ENCODE data around the gene DAP. TPM values are rescaled to one million over a fixed set of nuclear protein-coding genes. Genes with fewer than 3 reads are reported as not detected.

The DAP gene
- total RNA-seq, 1 experiment from 2014 or later: 106 TPM

GRCh38 chr5:10671041-10672008, 89.7 kb downstream of the DAP start:
- DNase-seq: no peak

DNA sequence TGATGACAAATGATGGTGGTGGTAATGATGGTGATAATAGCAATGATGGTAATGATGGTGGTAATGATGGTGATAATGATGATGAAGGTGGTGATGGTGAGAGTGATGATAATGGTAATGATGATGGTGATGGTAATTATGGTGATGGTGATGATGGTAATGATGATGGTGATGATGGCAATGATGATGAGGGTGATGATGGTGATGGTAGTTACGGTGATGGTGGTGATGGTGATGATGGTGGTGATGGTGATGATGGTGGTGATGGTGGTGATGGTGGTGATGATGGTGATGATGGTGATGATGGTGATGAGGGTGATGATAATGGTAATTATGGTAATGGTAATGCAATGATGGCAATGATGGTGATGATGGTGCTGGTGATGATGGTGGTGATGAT, 91.1 kb downstream of the DAP start:
- Histone ChIP-seq H3K4me3 (ENCODE audit: low read length) (no peak overlapping the region), H4K20me1 (ENCODE audit: low read length) (no peaks in the 10 kb centered on the region), H3K36me3 (ENCODE audit: low read depth, low read length) (no peaks in the 10 kb centered on the region), H2AFZ (ENCODE audit: low read length) (no peak overlapping the region), H3F3A (ENCODE audit: low read length, unreplicated experiment) (no peaks in the 10 kb centered on the region), H3K9me2 (replicated peaks; ENCODE audit: low read length) (no peaks in the 10 kb centered on the region), H3K4me1 (ENCODE audit: insufficient read depth, low read length) (no peaks in the 10 kb centered on the region), H3K27me3 (ENCODE audit: low read length) (no peaks in the 10 kb centered on the region), H3K27ac (ENCODE audit: low read length) (no peak overlapping the region), H3K9me3 (ENCODE audit: low read length) (0 out of 2 replicates have a peak, but pooled peaks cover 8% of the 10 kb centered on the region), H3K4me2 (ENCODE audit: low read length) (no peak overlapping the region), H3K79me2 (ENCODE audit: low read length) (no peaks in the 10 kb centered on the region), H3K9ac (ENCODE audit: low read length) (no peak overlapping the region)
- DNase-seq: no peak
- no peak for TF ChIP-seq EZH2 (IDR thresholded peaks at IDR 0.05; ENCODE audit: low read length, unreplicated experiment)
- TF ChIP-seq EZH2phosphoT487 (IDR thresholded peaks at IDR 0.05; ENCODE audit: borderline replicate concordance, low read length): no peak
- TF ChIP-seq, protein P1, sequence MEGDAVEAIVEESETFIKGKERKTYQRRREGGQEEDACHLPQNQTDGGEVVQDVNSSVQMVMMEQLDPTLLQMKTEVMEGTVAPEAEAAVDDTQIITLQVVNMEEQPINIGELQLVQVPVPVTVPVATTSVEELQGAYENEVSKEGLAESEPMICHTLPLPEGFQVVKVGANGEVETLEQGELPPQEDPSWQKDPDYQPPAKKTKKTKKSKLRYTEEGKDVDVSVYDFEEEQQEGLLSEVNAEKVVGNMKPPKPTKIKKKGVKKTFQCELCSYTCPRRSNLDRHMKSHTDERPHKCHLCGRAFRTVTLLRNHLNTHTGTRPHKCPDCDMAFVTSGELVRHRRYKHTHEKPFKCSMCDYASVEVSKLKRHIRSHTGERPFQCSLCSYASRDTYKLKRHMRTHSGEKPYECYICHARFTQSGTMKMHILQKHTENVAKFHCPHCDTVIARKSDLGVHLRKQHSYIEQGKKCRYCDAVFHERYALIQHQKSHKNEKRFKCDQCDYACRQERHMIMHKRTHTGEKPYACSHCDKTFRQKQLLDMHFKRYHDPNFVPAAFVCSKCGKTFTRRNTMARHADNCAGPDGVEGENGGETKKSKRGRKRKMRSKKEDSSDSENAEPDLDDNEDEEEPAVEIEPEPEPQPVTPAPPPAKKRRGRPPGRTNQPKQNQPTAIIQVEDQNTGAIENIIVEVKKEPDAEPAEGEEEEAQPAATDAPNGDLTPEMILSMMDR (conservative IDR thresholded peaks at IDR 0.05; ENCODE audit: low read depth, low read length): no peak
- no TSS peak for BruUV-seq (replicated peaks)
- ChIA-PET CTCF (no interaction called here), POLR2A (ENCODE audit: unreplicated experiment) (no interaction called here)
- no peak for ATAC-seq
- intact Hi-C loops (cut with micrococcal nuclease): loop anchor here (5.0 kb wide), 1 partner anchor 218 kb away; no protein-coding TSS in a partner anchor

More at GRCh38 chr5:10671041-10672008, 89.7 kb downstream of the DAP start:
- ATAC-seq: no peak
- Histone ChIP-seq H3K4me1 (ENCODE audit: insufficient read depth, low read length) (no peaks in the 10 kb centered on the region), H3K9ac (ENCODE audit: low read length) (no peak overlapping the region), H3F3A (ENCODE audit: low read length, unreplicated experiment) (no peaks in the 10 kb centered on the region), H3K79me2 (ENCODE audit: low read length) (no peaks in the 10 kb centered on the region), H3K4me2 (ENCODE audit: low read length) (no peak overlapping the region), H2AFZ (ENCODE audit: low read length) (no peak overlapping the region), H3K4me3 (ENCODE audit: low read length) (no peak overlapping the region), H3K27ac (ENCODE audit: low read length) (no peak overlapping the region), H3K9me2 (replicated peaks; ENCODE audit: low read length) (no peaks in the 10 kb centered on the region), H4K20me1 (ENCODE audit: low read length) (no peaks in the 10 kb centered on the region), H3K36me3 (ENCODE audit: low read depth, low read length) (no peaks in the 10 kb centered on the region), H3K9me3 (ENCODE audit: low read length) (0 out of 2 replicates have a peak, but pooled peaks cover 8% of the 10 kb centered on the region), H3K27me3 (ENCODE audit: low read length) (no peaks in the 10 kb centered on the region)
- intact Hi-C loops (cut with micrococcal nuclease): loop anchor here (5.0 kb wide), 1 partner anchor 219 kb away; no protein-coding TSS in a partner anchor
- ChIA-PET CTCF (no interaction called here), POLR2A (ENCODE audit: unreplicated experiment) (no interaction called here)
- BruUV-seq (replicated peaks): no TSS peak
- no peak for TF ChIP-seq EZH2phosphoT487 (IDR thresholded peaks at IDR 0.05; ENCODE audit: borderline replicate concordance, low read length)

GRCh38 chr5:10668697-10669096, 92.3 kb downstream of the DAP start:
- no peaks in the 10 kb centered on the region for H3K27me3 ChIP-seq (ENCODE audit: low read length)
- ChIA-PET POLR2A (ENCODE audit: unreplicated experiment) (no interaction called here), CTCF (interaction anchor here (0.6 kb wide), 1 partner anchor 131 kb away, joined by 3 read pairs; no protein-coding TSS in a partner anchor)
- H3K9me2 ChIP-seq (replicated peaks; ENCODE audit: low read length): no peaks in the 10 kb centered on the region
- ATAC-seq (peak; percentile 88), DNase-seq (peak; percentile 75)
- peaks cover 2% of the 10 kb centered on the region for H3K4me1 ChIP-seq (ENCODE audit: insufficient read depth, low read length)
- TF ChIP-seq EZH2 (IDR thresholded peaks at IDR 0.05; ENCODE audit: low read length, unreplicated experiment) (no peak), EZH2phosphoT487 (IDR thresholded peaks at IDR 0.05; ENCODE audit: borderline replicate concordance, low read length) (no peak)
- TF ChIP-seq, protein P1 (conservative IDR thresholded peaks at IDR 0.05; ENCODE audit: low read depth, low read length): no peak
- intact Hi-C loops (cut with micrococcal nuclease): no loop called here
- no peak overlapping the region for H3K9ac ChIP-seq (ENCODE audit: low read length)
- H3K9me3 ChIP-seq (ENCODE audit: low read length): 0 out of 2 replicates have a peak, but pooled peaks cover 8% of the 10 kb centered on the region
- no TSS peak for BruUV-seq (replicated peaks)
- H4K20me1 ChIP-seq (ENCODE audit: low read length): no peaks in the 10 kb centered on the region
- H3F3A ChIP-seq (ENCODE audit: low read length, unreplicated experiment): no peaks in the 10 kb centered on the region
- no peak overlapping the region for H2AFZ ChIP-seq (ENCODE audit: low read length)
- H3K36me3 ChIP-seq (ENCODE audit: low read depth, low read length): no peaks in the 10 kb centered on the region
- H3K79me2 ChIP-seq (ENCODE audit: low read length): no peaks in the 10 kb centered on the region
- no peak overlapping the region for H3K27ac ChIP-seq (ENCODE audit: low read length)
- no peak overlapping the region for H3K4me2 ChIP-seq (ENCODE audit: low read length)
- no peak overlapping the region for H3K4me3 ChIP-seq (ENCODE audit: low read length)

All from PC-3 (cell line).